Erythroblast (primary cell): Measurements from ENCODE around the gene MUCL3.
"Not testable (repeated sequence)": the region's sequence is repeated elsewhere in the genome, so short reads cannot be mapped to it uniquely, and the experiment has no call there.

ENCODE experiments used
- DNase-seq, 2 experiments: peaks; one replicate each; lab custom pipeline; 2025; lab: John Stamatoyannopoulos, UW
- GATA1 ChIP-seq: IDR thresholded peaks from 2 replicates; pipeline ENCODE4 v1.6.1; 2011; ENCODE audit warnings: low read depth, mild to moderate bottlenecking, control low read depth, low read length, moderate library complexity
- POLR2A ChIP-seq: IDR thresholded peaks from 2 replicates; pipeline ENCODE4 v1.6.1; 2011; ENCODE audit warnings: mild to moderate bottlenecking, low read length

The MUCL3 gene

GRCh38 chr6:30998785-30999184 lies 58.0 kb downstream of the MUCL3 start:
- no peak for TF ChIP-seq GATA1
- no peak for TF ChIP-seq POLR2A
- DNase-seq = no peak

- DNase-seq = not testable (repeated sequence)
Observed at GRCh38 chr6:31000067-31000860, 59.5 kb downstream of the MUCL3 start.

GRCh38 chr6:31001281-31001888 lies 60.6 kb downstream of the MUCL3 start:
- DNase-seq = no peak
- no peak for TF ChIP-seq GATA1
- TF ChIP-seq POLR2A = no peak

- DNase-seq = no peak
- TF ChIP-seq GATA1 (no peak), POLR2A (no peak)
Observed at GRCh38 chr6:31002471-31002870, 61.7 kb downstream of the MUCL3 start.
